IPS DF 4.7 (cell line): ENCODE measurements around the gene CRIP2.
A peak's percentile ranks its signal among the peaks of the same experiment; 100 is the strongest.

Experiments used
- DNase-seq: peaks from one replicate; pipeline ENCODE4 v3.0.0-alpha.2; 2013; ENCODE audit warnings: low spot score; ENCODE audit errors: extremely low read depth

Gene CRIP2

GRCh38 chr14:105476831-105477659 lies 2.4 kb downstream of the CRIP2 start:
- no peak for DNase-seq

DNA sequence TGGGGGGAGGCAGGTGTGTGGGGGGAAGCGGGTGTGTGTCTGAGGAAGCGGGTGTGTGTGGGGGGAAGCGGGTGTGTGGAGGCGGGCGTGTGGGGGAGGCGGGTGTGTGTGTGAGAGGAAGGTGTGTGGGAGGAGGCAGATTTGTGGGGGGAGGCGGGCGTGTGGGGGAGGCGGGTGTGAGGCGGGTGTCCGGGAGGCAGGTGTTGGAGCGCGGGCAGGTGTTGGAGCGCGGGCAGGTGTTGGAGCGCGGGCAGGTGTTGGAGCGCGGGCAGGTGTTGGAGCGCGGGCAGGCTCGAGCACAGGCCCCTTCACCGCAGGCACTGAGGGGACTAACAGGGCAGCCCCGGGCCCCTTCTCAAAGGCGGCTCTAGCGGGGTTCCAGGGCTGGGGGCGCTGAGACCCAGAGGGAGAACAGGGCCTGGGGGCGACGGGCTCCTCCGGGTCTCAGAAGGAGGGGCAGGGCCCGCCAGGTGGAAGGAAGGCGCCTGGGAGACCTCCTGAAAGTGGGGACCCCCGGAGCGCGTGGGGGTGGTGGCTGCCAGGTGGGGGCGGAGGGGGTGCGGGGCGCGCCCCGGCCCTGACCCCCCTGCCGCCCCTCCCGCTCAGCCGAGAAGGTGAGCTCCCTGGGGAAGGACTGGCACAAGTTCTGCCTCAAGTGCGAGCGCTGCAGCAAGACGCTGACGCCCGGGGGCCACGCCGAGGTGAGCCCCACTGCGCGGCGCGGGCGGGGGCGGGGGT lies 3.2 kb downstream of the CRIP2 start:
- DNase-seq: no peak

DNA sequence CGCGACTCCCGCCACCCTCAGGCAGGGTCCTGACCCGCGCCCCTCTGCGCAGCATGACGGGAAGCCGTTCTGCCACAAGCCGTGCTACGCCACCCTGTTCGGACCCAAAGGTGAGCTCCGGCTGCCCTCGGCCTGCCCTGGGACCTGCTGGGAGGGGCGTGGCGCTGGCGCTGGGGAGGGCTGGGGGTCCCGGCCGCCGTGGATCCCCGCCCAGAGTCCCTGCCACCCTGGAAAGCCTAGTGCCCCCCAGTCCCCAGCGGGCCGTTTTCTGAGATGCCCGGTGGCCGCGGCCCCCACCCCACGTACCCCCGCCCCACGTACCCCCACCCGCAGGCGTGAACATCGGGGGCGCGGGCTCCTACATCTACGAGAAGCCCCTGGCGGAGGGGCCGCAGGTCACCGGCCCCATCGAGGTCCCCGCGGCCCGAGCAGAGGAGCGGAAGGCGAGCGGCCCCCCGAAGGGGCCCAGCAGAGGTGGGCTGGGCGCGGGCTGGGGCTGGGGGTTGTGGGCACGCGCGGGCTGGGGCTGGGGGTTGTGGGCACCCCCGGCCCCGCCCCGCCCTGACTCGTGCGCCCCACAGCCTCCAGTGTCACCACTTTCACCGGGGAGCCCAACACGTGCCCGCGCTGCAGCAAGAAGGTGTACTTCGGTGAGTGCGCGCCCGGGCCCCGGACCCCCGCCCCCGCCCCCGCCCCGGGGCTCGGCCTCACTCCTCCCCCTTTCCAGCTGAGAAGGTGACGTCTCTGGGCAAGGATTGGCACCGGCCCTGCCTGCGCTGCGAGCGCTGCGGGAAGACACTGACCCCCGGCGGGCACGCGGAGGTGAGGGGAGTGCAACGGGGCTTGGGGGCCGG lies 4.0 kb downstream of the CRIP2 start:
- no peak for DNase-seq

GRCh38 chr14:105479431-105480158 lies 5.0 kb downstream of the CRIP2 start:
- DNase-seq: no peak

GRCh38 chr14:105480199-105480746 lies 5.7 kb downstream of the CRIP2 start:
- DNase-seq: no peak

DNA sequence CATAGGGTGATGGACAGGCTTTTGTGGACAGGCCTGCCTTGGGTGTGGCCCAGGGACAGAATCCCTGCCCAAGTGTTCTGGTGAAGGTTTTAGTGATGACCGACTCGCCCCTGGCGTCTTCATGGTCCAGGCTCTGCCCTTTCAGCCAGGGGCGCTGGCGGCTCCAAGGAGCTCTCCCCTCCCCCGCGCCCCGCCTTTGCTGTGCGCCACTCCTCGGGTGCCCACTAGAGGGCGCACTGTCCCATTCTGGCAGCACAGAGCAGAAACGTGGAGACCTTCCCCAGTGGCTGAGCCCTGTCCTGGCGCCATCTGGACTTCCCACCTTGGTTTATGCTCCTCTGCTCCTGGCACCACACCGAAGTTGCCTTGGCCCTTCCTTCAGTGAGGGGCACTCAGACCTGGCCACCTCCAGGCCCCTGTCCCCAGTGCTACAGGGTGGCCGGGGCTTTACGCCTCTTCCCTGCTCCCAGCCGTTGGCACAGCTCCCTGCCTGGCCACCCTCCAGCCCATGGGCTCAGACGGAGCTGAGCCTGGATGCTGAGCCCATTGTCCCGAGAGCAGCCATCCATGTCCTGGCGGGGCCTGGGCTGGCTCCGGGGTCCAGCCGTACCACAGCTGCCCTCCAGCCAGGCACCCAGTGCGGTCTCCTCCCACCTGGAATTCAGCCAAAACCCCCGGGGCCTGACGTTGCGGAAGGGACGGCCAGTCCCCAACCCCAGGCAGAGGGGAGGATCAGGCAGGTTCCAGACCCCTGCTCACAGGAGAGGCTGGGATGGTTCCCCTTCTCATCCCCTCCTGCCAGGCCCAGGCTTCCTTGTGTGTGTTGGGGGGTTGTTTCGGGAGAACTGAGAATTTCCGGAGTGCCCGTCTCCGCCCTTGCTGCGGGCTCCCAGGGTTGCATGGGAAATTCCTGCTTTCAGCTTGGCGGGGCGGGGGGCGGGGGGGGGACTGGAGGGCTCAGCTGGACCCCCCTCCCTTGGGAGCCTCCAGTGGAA lies 6.5 kb downstream of the CRIP2 start:
- DNase-seq: peak; percentile 53

DNA sequence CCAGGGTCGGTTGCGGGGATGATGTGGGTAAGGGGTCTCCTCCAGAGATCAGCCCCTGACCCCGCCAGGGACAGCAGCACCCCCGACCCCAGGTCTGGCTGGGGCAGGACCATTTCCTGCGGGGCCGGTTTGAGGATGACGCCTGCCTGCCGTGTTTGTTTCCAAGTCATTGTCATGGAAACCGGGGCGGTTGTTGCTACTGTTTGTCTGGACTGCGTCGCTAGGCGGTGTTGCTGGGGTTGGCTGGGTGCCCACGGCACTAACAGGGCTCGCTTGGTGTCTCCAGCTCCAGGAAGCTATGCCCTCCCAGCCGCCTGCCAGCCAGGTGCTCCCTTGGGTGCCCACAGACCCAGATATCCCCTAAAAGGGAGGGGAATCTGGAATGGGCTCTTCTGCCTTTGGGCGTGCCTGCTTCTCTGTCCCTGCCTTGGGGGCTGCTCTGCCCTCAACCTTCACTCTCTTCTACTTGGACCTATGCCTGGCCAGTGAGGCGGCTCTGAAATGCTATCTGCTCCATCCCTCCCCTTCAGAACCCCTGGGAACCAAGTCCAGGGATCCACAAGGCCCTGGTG lies 7.4 kb downstream of the CRIP2 start:
- peak; percentile 41 for DNase-seq

- DNase-seq: no peak
These were observed 8.0 kb downstream of the CRIP2 start for GRCh38 chr14:105482486-105483110.

GRCh38 chr14:105483300-105484068 lies 8.9 kb downstream of the CRIP2 start:
- no peak for DNase-seq

DNA sequence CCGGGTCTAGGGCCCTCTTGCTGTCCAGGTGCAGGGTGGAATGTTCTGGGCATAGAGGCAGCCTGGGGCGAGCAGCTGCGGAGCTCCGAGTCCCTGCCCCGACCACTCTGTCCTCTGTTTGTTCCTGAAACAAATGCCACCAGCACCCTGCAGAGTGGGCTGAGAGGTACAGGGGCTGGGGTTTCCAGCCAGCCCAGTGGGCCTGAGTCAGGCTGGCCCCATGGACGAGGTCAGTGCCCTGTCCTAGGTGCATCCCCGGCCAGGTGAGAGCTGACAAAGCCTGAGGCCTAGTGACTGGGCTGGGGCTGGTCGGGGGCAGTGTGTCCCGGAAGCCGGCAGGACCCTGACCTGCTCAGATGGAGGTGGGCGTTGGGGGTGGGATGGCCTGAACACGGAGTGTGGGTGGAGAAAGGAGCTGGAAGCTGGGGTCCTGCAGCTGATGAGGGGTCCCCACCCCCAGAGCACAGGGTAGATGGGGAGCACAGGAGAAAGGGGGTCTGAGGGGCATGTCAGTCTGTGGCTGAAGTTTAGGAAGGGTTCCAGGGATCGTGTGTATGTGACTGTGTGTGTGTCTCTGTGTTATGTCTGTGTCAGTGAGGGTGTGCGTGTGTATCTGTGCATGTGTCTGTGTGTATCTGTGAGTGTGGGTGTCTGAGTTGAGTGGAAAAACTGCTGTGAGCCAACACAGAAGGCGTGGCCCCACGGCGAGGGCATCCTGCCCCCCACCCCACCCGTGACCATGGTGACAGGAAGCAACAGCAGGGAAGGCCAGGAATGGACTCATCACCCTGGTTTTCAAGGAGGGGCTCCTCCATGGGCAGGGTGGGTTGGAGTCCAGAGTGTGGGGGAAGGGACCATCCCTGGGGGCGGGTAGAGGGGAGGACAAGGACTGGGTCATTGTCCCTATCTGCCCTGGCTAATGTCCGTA lies 9.7 kb downstream of the CRIP2 start:
- DNase-seq: no peak

GRCh38 chr14:105484997-105485393 lies 10.4 kb downstream of the CRIP2 start:
- DNase-seq: no peak

DNA sequence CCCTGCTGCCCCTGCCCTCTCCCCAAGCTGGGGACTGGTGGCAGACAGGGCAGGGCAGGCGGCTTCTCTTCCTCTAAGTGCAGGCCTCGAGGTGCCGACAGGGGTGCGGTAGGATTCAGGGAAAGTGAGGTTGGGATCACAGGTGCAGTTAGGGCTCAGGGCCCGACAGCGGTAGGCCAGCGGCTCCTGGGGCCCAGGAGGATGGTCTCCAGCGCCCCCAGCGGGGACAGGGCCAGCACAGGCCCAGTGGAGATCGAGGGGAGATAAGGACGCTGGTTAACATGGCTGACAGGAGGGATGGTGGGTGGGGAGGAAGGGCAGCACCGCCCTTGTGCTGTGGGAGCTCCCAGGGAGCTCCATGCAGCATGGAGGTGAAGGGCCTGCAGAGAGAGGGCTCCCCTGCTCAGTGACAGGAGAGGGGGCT lies 11.1 kb downstream of the CRIP2 start:
- peak; percentile 28 for DNase-seq

GRCh38 chr14:105486163-105486973 lies 11.7 kb downstream of the CRIP2 start, which contains the start of gene CRIP1:
TSS of gene CRIP1 (plus strand) at chr14:105486886. CDS start at chr14:105487260, 374 bp downstream.
- DNase-seq: no peak

- DNase-seq: no peak
These were observed 12.4 kb downstream of the CRIP2 start for GRCh38 chr14:105486974-105487448.

GRCh38 chr14:105487449-105487985 lies 12.9 kb downstream of the CRIP2 start:
- no peak for DNase-seq
